K562 (cell line): ENCODE measurements around the gene TRAPPC4. TPM values are rescaled to one million over a fixed set of nuclear protein-coding genes. Genes with fewer than 3 reads are reported as not detected.

Experiments used
- BRD9 ChIP-seq: fragments of 450-650 bp; IDR thresholded peaks from 2 replicates; pipeline ENCODE4 v1.6.1; 2018; ENCODE audit warnings: low read depth; ENCODE audit not compliant: partially characterized antibody
- CREB3 ChIP-seq: fragments of 450-650 bp; conservative IDR thresholded peaks from 2 replicates; pipeline ENCODE4 v1.6.1; 2016; ENCODE audit warnings: missing genetic modification characterization, low read depth, mild to moderate bottlenecking, missing compliant biosample characterization, moderate library complexity
- FOXA3 ChIP-seq, 2 experiments: fragments of 450-650 bp in 1 of 2; sonication (generic) in 1 of 2; formaldehyde crosslinking; IDR thresholded peaks in 1 of 2; conservative IDR thresholded peaks in 1 of 2; 2 replicates each; pipeline versions ENCODE4 v1.4.0 to v1.8.0; 2020 to 2022; ENCODE audit warnings: mild to moderate bottlenecking in 2 of 2, missing genetic modification reagents in 1 of 2
- FOXJ3 ChIP-seq: sonication (generic); formaldehyde crosslinking; IDR thresholded peaks from 2 replicates; pipeline ENCODE4 v1.4.0; 2020; ENCODE audit warnings: mild to moderate bottlenecking, missing genetic modification reagents
- HINFP ChIP-seq: fragments of 450-650 bp; conservative IDR thresholded peaks from 2 replicates; pipeline ENCODE4 v1.6.1; 2016; ENCODE audit warnings: missing genetic modification characterization, low read depth, mild to moderate bottlenecking, control low read depth, missing compliant biosample characterization
- MCM7 ChIP-seq, 2 experiments: fragments of 450-650 bp; IDR thresholded peaks; 2 replicates each; pipeline ENCODE4 v1.6.1; 2016 to 2018
- NCOA1 ChIP-seq: fragments of 450-650 bp; IDR thresholded peaks from 2 replicates; pipeline ENCODE4 v1.6.1; 2016; ENCODE audit warnings: low read depth
- NFXL1 ChIP-seq: fragments of 450-650 bp; formaldehyde crosslinking; IDR thresholded peaks from 2 replicates; pipeline ENCODE4 v1.4.0; 2021; ENCODE audit warnings: mild to moderate bottlenecking
- PBX2 ChIP-seq, 2 experiments: IDR thresholded peaks in 1 of 2; conservative IDR thresholded peaks in 1 of 2; 2 replicates each; pipeline ENCODE4 v1.6.1; 2016; ENCODE audit warnings: low read depth in 2 of 2, mild to moderate bottlenecking in 1 of 2, missing compliant biosample characterization in 1 of 2, missing genetic modification characterization in 1 of 2, moderate library complexity in 1 of 2
- RFX5 ChIP-seq: IDR thresholded peaks from 2 replicates; pipeline ENCODE4 v1.6.1; 2011; ENCODE audit warnings: low read depth, mild to moderate bottlenecking, improper control_type of control experiment, low read length
- SMAD4 ChIP-seq: fragments of 250-450 bp; sonication (Bioruptor Pico); conservative IDR thresholded peaks from 2 replicates; pipeline ENCODE4 v1.8.0; 2021; ENCODE audit warnings: inconsistent platforms, mild to moderate bottlenecking, moderate library complexity
- SNRNP70 ChIP-seq: fragments of 200-400 bp; formaldehyde crosslinking; optimal IDR thresholded peaks from 2 replicates; pipeline ENCODE3; 2017; ENCODE audit warnings: low read depth, low read length
- TEAD2 ChIP-seq: fragments of 450-650 bp; IDR thresholded peaks from 2 replicates; pipeline ENCODE4 v1.6.1; 2016; ENCODE audit warnings: missing genetic modification characterization, control low read depth, missing compliant biosample characterization
- TFAP4 ChIP-seq: sonication (generic); formaldehyde crosslinking; IDR thresholded peaks from 2 replicates; pipeline ENCODE4 v1.8.0; 2022; ENCODE audit warnings: missing genetic modification reagents, mild to moderate bottlenecking, moderate library complexity, borderline replicate concordance
- TRIM28 ChIP-seq: fragments of 450-650 bp; IDR thresholded peaks from 2 replicates; pipeline ENCODE4 v1.6.1; 2017
- XRCC5 ChIP-seq: fragments of 200-400 bp; formaldehyde crosslinking; IDR thresholded peaks from 2 replicates; pipeline ENCODE4 v1.6.1; 2017; ENCODE audit warnings: low read depth, mild to moderate bottlenecking, low read length
- ZBED1 ChIP-seq: IDR thresholded peaks from 2 replicates; pipeline ENCODE4 v1.6.1; 2014
- ZBTB33 ChIP-seq: sonication (generic); formaldehyde crosslinking; IDR thresholded peaks from 2 replicates; pipeline ENCODE4 v1.8.1; 2023; ENCODE audit warnings: mild to moderate bottlenecking, missing genetic modification reagents
- ZSCAN32 ChIP-seq: fragments of 450-650 bp; formaldehyde crosslinking; IDR thresholded peaks from 2 replicates; pipeline ENCODE4 v1.4.0; 2020; ENCODE audit warnings: mild to moderate bottlenecking, moderate library complexity
- polyA plus RNA-seq, 8 experiments: library from polyadenylated mRNA; depleted of rRNA in 4 of 8; stranded (reverse) in 5 of 8; unstranded in 3 of 8; fragments of >200 nt; fragmentation: Nextera tagmentation in 2 of 8; fragmentation: Illumina TruSeq in 1 of 8; extraction: Ambion mirVana in 2 of 8; extraction: Trizol in 1 of 8; gene quantifications; 2 replicates each; pipeline versions ENCODE4 v1.2.1 to v1.2.3, GENCODE V29; 2011 to 2014; ENCODE audit warnings: inconsistent platforms in 1 of 8, missing spikeins in 1 of 8
- total RNA-seq, 7 experiments: library from RNA; depleted of rRNA in 6 of 7; stranded (reverse); fragments of >200 nt in 6 of 7; fragmentation: Illumina TruSeq in 2 of 7; extraction: Trizol in 2 of 7; gene quantifications; 2 replicates each; pipeline versions ENCODE4 v1.2.1 to v1.2.3, GENCODE V29; 2011 to 2021; ENCODE audit warnings: low replicate concordance in 1 of 7

Gene TRAPPC4
- total and polyA plus RNA-seq, 9 of the 15 experiments (the other 6 are each of a cell fraction or from before 2014, with no cell fraction given), result 121 to 524 (median 142) TPM

- no peak for TF ChIP-seq HINFP (tag)
- TF ChIP-seq NFXL1 (CRISPR knock-in tag), result no peak
- no peak for TF ChIP-seq SNRNP70
- no peak for TF ChIP-seq FOXJ3
- no peak for TF ChIP-seq MCM7 (IDR thresholded peaks at IDR 0.05)
- TF ChIP-seq TFAP4 (CRISPR knock-in tag), result peak; percentile 88
- no peak for TF ChIP-seq PBX2 (CRISPR knock-in tag; IDR thresholded peaks at IDR 0.05; ENCODE audit: low read depth)
- TF ChIP-seq PBX2 (tag; conservative IDR thresholded peaks at IDR 0.05; ENCODE audit: low read depth), result no peak
- no peak for TF ChIP-seq BRD9
- no peak for TF ChIP-seq ZSCAN32 (CRISPR knock-in tag)
- TF ChIP-seq NCOA1, result peak; percentile 94
- TF ChIP-seq CREB3, result no peak
- peak; percentile 51; the same call in 1 of the 2 replicates for TF ChIP-seq ZBED1
- no peak for TF ChIP-seq FOXA3 (CRISPR knock-in tag; conservative IDR thresholded peaks at IDR 0.05 in 1 of 2, IDR thresholded peaks at IDR 0.05 in 1 of 2)
- peak; percentile 40 for TF ChIP-seq TRIM28
- no peak for TF ChIP-seq SMAD4 (CRISPR knock-in tag)
- TF ChIP-seq ZBTB33, result peak; percentile 48; the same call in 1 of the 2 replicates
- no peak; the same call in 1 of the 2 replicates for TF ChIP-seq XRCC5
- no peak for TF ChIP-seq TEAD2 (tag)
- TF ChIP-seq RFX5, result no peak
Measured at GRCh38 chr11:119018074-119018938, at the start of gene TRAPPC4, which contains the start of gene RPS25 (continued).
